SK-N-DZ (cell line): Measurements from ENCODE around the gene TRIM8. TPM values are rescaled to one million over a fixed set of nuclear protein-coding genes. Genes with fewer than 3 reads are reported as not detected.

Experiments used
- DNase-seq: peaks from one replicate; pipeline ENCODE4 v3.0.0-alpha.2; 2015; ENCODE audit warnings: low spot score
- polyA plus RNA-seq, 2 experiments: library from polyadenylated mRNA; depleted of rRNA; stranded (reverse); fragments of >200 nt; gene quantifications; 2 replicates each; pipeline ENCODE4 v1.2.3, GENCODE V29; 2014

The TRIM8 gene, protein sequence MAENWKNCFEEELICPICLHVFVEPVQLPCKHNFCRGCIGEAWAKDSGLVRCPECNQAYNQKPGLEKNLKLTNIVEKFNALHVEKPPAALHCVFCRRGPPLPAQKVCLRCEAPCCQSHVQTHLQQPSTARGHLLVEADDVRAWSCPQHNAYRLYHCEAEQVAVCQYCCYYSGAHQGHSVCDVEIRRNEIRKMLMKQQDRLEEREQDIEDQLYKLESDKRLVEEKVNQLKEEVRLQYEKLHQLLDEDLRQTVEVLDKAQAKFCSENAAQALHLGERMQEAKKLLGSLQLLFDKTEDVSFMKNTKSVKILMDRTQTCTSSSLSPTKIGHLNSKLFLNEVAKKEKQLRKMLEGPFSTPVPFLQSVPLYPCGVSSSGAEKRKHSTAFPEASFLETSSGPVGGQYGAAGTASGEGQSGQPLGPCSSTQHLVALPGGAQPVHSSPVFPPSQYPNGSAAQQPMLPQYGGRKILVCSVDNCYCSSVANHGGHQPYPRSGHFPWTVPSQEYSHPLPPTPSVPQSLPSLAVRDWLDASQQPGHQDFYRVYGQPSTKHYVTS
- 32.2 and 35.3 TPM in 2 replicates for polyA plus RNA-seq (2014; cell fraction: cytosol; rRNA removed)
- polyA plus RNA-seq (2014; cell fraction: nucleus; rRNA removed), result 24.5 and 41.7 TPM in 2 replicates

GRCh38 chr10:102644066-102644645 lies at the start of gene TRIM8:
TSS of gene TRIM8 (plus strand) at chr10:102644479. CDS start at chr10:102644618, 139 bp downstream.
- peak; percentile 51 for DNase-seq

DNA sequence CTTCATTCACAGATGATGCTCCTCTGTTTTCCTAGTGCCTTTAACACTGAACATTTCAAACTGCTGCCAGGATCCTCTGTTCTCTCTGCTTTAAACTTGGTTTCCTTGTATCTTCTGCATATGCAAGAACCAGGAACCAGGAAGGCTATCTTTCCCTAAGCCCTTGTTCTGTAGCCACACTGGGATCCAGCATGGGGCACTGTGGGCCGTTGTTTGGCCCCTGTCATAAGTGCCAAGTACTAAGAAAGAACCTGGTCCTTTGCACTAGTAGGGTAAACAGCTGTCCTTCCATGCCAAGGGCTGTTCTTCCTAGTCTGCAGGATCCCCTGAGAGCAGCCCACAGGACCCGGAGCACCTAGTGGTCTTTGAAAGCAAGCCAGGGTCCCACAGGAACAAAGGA lies 49.0 kb upstream of the TRIM8 start:
- DNase-seq, result no peak

- no peak for DNase-seq
Measured at GRCh38 chr10:102595897-102596296, 48.4 kb upstream of the TRIM8 start.

DNA sequence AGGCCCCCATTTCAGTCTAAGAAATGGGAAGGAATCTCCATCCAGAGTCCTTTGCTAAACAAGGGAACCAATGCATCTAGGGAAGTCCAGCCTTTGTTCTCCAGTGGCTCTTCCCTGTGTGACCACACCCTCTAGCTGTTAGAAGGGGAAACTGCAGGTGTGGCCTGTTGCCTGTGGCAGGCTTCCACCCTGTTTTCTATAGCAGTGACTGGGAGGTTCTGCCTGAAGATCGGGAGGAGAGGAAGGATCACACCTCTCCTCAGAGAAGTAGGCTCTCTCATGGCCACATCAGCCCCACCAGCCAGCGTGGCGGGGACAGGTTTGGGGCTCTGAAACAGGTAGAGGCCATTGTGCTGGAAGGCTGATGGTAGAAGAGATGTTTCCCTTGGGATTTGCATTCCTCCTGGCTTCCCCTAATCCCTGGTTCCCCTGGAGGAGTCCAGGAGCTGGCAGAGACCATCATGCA lies 47.7 kb upstream of the TRIM8 start:
- peak; percentile 53 for DNase-seq

DNA sequence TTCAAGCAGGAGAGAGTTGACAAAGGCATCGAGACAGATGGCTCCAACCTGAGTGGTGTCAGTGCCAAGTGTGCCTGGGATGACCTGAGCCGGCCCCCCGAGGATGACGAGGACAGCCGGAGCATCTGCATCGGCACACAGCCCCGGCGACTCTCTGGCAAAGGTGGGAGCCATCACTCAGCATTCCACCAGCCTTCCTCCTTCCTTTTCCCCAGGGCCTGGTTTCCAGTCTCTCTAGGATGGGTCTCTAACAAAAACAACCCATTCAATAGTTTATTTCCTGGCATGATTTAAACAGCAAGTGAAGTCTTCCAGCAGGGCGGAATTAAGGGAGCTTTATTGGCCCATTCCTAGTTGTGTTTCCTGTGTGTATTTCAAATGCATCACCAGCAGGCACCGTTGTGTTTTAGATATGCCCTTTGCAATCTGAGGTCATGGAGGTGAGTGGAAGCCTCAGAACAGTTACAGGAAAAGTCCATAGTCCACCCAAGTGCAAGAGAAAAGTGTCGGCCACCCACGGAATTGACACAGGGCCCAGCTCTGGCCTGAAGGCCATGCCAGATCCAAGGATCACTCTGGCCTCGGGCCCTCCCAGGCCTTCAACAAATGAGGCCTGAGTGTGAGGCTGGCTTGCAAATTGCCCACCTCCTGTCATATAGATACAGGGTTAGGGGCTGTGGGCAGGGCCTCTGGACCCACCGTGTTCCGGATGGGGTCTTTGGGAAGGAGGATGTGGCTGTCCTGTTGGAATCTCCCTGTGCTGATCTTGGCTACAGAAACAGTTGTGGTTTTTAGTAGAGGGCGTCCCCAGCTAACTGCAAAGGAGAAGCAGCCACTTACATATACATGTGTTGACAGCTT lies 46.9 kb upstream of the TRIM8 start:
- DNase-seq, result no peak

- DNase-seq, result no peak
Measured at GRCh38 chr10:102598243-102598642, 46.0 kb upstream of the TRIM8 start.

GRCh38 chr10:102599565-102600327 lies 44.5 kb upstream of the TRIM8 start:
- no peak for DNase-seq

GRCh38 chr10:102600816-102601215 lies 43.5 kb upstream of the TRIM8 start:
- no peak for DNase-seq

DNA sequence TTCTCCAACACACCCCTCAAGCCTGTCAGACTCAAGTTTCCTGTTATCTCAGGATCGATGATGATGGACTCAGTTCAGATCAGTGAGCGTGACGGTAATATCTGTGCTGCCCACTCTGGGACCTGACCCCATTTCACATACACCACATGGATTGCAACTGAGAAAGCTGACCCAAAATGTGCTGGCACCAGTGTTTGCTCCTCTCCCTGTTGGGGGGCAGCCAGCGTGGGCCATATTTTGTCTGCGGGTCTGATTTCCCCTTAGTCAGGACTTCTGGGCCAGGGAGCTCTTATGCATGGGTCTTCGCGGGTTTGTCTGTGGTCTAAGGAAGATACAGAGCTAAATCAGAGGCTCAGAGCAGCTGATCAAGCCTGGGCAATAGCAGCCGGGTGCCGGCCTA lies 42.6 kb upstream of the TRIM8 start:
- no peak for DNase-seq

DNA sequence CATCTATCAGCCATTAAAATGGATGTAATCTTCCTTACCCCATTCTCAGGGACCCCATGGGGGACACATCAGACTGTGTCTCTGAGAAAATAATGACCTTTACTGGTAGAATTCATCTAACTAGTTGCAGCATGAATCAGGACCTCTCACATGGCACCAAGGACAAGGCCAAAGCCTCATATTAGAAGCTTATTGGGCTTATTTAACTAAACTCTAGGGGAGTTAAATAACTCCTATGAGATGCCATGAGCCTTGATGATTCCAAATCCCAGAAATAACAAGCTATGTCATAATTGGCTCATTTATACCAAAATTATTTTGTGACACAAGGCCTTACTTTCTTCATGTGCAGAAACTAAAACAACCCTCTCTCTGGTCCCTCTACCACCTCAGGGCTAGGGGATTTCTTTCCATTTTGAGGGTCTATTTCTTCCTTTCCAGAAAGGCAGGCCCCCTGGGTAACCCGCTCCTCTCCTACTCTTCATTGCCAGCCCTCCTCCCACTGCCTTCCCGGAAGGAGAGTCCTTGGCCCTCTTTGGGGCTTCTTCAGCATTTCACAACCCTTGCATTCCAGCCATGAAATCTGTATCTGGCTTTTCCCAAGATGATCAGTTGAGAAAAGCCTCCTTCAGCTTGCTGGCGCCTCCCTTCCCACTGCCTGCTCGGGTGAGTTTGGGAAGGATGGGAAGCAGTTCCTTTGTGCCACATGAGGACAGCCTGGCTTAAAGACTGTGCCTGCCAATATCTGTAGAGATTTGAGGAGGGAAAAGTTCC lies 41.8 kb upstream of the TRIM8 start:
- no peak for DNase-seq

DNA sequence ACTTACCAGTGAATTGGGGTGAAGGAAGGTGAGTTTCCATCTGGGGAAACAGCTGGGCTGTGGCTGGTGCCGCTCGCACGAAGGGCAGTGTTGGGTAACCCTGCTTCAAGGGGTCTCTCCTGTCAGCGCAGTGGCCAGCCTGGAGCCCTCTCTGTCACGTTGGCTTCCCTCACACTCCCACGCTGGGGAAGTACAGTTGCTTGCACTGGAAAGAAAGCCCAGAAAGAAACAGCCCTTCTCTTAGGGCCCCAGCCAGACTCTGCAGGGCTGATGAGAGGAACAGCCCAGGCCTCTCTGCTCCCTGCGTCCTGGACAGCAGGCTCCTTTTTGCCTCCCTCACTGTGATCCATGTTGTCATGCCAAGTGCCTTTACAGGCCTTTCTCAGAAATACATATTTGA lies 40.3 kb upstream of the TRIM8 start:
- DNase-seq, result no peak

DNA sequence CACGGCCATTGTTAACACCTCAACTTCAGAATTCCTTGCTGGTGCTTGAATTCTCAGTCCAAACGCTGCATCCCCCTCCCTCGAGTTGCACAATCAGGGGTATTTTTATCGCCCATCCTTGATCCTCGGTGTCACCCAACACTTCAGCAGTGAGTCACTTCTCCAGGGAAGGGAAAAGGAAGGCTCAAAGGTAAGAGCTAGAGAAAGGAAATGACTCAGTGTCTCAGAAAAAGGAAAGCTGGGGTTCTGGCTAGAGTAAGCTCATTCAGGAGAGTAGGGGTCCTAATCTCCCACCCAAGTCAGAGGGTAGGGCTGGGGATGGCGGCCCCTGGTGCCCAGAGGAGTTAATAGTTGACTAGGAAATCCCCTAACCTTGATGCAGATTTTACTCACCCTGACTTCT lies 39.8 kb upstream of the TRIM8 start:
- DNase-seq, result no peak

- DNase-seq, result no peak
Measured at GRCh38 chr10:102605712-102606111, 38.6 kb upstream of the TRIM8 start.

GRCh38 chr10:102608487-102608886 lies 35.8 kb upstream of the TRIM8 start:
- no peak for DNase-seq

DNA sequence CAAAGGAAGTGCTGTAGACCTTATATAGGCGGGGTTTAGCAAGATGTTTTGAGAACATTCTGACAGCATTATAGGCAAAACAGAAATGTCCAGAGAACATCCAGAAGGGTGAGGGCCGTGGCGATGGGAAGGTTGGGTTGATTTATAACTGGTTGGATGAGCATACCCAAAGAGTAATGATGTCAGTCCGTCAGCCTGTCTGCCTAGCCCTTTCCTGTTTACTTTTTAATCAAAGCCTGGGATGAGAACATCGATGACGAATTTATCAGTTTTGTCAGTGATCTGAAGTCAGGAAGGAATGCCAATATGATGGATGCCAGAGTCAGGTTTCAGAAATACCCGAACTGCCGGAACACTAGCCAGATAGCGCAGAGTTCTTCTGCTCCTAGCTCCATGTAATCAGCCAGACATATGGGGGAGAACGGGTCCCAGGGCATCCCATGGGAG lies 33.8 kb upstream of the TRIM8 start:
- no peak for DNase-seq

DNA sequence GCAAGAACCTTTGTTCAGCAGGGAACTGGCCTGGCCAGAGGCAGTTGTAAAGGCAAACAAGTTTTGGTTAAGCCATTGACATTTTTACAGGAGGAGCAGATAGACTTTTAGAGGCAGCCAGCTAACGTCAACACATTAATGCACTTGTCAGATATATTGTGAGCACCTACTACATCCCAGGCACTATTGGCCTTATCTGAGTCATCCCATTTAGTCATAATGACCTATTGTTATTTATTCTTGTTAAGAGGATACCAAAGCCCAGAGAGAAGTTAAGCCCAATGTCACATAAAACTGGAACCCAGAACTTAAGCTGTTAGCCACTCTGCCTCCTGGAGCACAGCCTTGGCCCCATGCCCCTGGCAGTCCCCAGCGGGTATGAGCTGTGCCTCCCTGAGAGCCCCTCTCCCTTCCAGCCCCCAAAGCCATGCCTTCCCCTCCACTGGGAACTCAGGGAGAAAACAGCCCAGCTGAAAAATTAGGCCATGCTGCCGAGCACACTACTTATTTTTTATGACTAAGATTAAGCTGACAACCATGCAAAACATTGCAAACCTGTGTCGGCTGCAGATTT lies 32.7 kb upstream of the TRIM8 start:
- no peak for DNase-seq

GRCh38 chr10:102612964-102613275 lies 31.4 kb upstream of the TRIM8 start:
- no peak for DNase-seq

GRCh38 chr10:102613286-102613685 lies 31.0 kb upstream of the TRIM8 start:
- DNase-seq, result no peak

GRCh38 chr10:102613785-102614184 lies 30.5 kb upstream of the TRIM8 start:
- no peak for DNase-seq

- no peak for DNase-seq
Measured at GRCh38 chr10:102614888-102615287, 29.4 kb upstream of the TRIM8 start.
